T-cell (primary cell): ENCODE data around the gene RBM8A. TPM values are rescaled to one million over a fixed set of nuclear protein-coding genes. Genes with fewer than 3 reads are reported as not detected.
"Not testable (repeated sequence)": the region's sequence is repeated elsewhere in the genome, so short reads cannot be mapped to it uniquely, and the experiment has no call there.

Experiments used
- ATAC-seq, 4 experiments: fragments of 200-7000 bp in 3 of 4; fragments of 150-1000 bp in 1 of 4; cut with Tn5 transposase; replicated peaks in 1 of 4; 1 replicate in 3 of 4; 2 replicates in 1 of 4; pipeline ENCODE4 v1.10.0; 2021; ENCODE audit warnings: moderate library complexity in 3 of 4, mild to moderate bottlenecking in 2 of 4, moderate number of reproducible peaks in 1 of 4
- CTCF ChIA-PET, 2 donors: fragments of 300-600 bp; sonication (Branson Sonifier 250); formaldehyde crosslinking; loops; one replicate each; lab custom pipeline; 2022; ENCODE audit warnings: antibody characterized with exemption in 2 of 2; lab: Charles Lee
- POLR2A ChIA-PET, 2 donors: fragments of 300-600 bp; sonication (Branson Sonifier 250); formaldehyde crosslinking; loops; one replicate each; lab custom pipeline; 2022; ENCODE audit warnings: antibody characterized with exemption in 2 of 2; lab: Charles Lee
- DNase-seq, 35 experiments: peaks; one replicate each; pipeline versions ENCODE4 v3.0.0 to v3.0.0-alpha.2; 2013 to 2023
- H3K27ac ChIP-seq: one replicate; pipeline ENCODE4 v1.5.1; 2013; ENCODE audit warnings: low read length
- H3K27me3 ChIP-seq, 2 experiments: replicated peaks in 1 of 2; 1 replicate in 1 of 2; 2 replicates in 1 of 2; pipeline versions ENCODE4 v1.6.1 to v1.7.0; 2013; ENCODE audit warnings: low read length in 1 of 2, mixed read lengths in 1 of 2; ENCODE audit not compliant: control insufficient read depth in 2 of 2, insufficient read depth in 2 of 2; ENCODE audit errors: extremely low read depth in 1 of 2
- H3K36me3 ChIP-seq, 2 donors: 1 replicate in 1 of 2; 2 replicates in 1 of 2; pipeline versions ENCODE4 v1.6.1 to v1.7.0; 2013; ENCODE audit warnings: low read length in 1 of 2; ENCODE audit not compliant: control insufficient read depth in 2 of 2, insufficient read depth in 1 of 2; ENCODE audit errors: extremely low read depth in 1 of 2
- H3K4me1 ChIP-seq, 2 experiments: 1 replicate in 1 of 2; 2 replicates in 1 of 2; pipeline versions ENCODE4 v1.6.1 to v1.7.0; 2013; ENCODE audit warnings: low read length in 2 of 2, mixed read lengths in 1 of 2; ENCODE audit not compliant: insufficient read depth in 2 of 2, control insufficient read depth in 1 of 2; ENCODE audit errors: extremely low read depth in 1 of 2
- H3K4me3 ChIP-seq, 2 donors: 1 replicate in 1 of 2; 2 replicates in 1 of 2; pipeline versions ENCODE4 v1.5.1 to v1.7.0; 2013; ENCODE audit warnings: mild to moderate bottlenecking in 2 of 2, low read length in 1 of 2, moderate library complexity in 1 of 2; ENCODE audit not compliant: control insufficient read depth in 1 of 2; ENCODE audit errors: extremely low read depth in 1 of 2
- H3K9me3 ChIP-seq: 2 replicates; pipeline ENCODE4 v1.7.0; 2013
- H3K27ac Mint-ChIP-seq, 2 donors: one replicate each; pipeline ENCODE4 v1.8.0; 2020 to 2021; ENCODE audit warnings: mild to moderate bottlenecking in 2 of 2, mixed read lengths in 2 of 2
- H3K27me3 Mint-ChIP-seq, 2 donors: one replicate each; pipeline ENCODE4 v1.8.0; 2021 to 2022; ENCODE audit warnings: mixed read lengths in 2 of 2
- H3K36me3 Mint-ChIP-seq: one replicate; pipeline ENCODE4 v1.8.0; 2021; ENCODE audit warnings: mixed read lengths
- H3K4me1 Mint-ChIP-seq, 3 donors: one replicate each; pipeline ENCODE4 v1.8.0; 2020 to 2022; ENCODE audit warnings: mixed read lengths in 3 of 3, mild to moderate bottlenecking in 1 of 3
- H3K4me3 Mint-ChIP-seq, 3 donors: one replicate each; pipeline ENCODE4 v1.8.0; 2020 to 2022; ENCODE audit warnings: mild to moderate bottlenecking in 3 of 3, mixed read lengths in 3 of 3, moderate library complexity in 3 of 3
- H3K9me3 Mint-ChIP-seq, 3 donors: one replicate each; pipeline ENCODE4 v1.8.0; 2020 to 2022; ENCODE audit warnings: mixed read lengths in 3 of 3
- WGBS: methylation state at CpG from one replicate; pipeline ENCODE4 v1.1.5; 2013; ENCODE audit warnings: missing lambda C conversion rate; ENCODE audit not compliant: insufficient coverage; 5-methylcytosine and 5-hydroxymethylcytosine counted together
- total RNA-seq, 35 experiments: library from RNA in 6 of 35; stranded (reverse) in 6 of 35; fragments of 120-200 nt in 1 of 35; gene quantifications; one replicate each; pipeline versions ENCODE4 v1.2.1 to v1.2.4 and lab custom pipeline; 2013 to 2026

RBM8A gene
- total RNA-seq, 5 donors from 2014 or later (not counting 1 experiment from before 2014, with no cell fraction given): 124 to 153 (median 130) TPM

GRCh38 chr1:145932522-145933009, 5.3 kb upstream of the RBM8A start:
- POLR2A ChIA-PET: not testable (repeated sequence)

GRCh38 chr1:145927916-145928643, 796 bp upstream of the RBM8A start:
- peaks cover 0 to 13% of the 10 kb centered on the region in 2 donors for H3K36me3 ChIP-seq
- Mint-ChIP-seq H3K36me3 (peaks cover 11% of the 10 kb centered on the region), H3K27me3 (no peaks in the 10 kb centered on the region), H3K4me3 (peak overlapping the region; percentile 62 to 74 (median 66)), H3K9me3 (no peaks in the 10 kb centered on the region), H3K27ac (no peak overlapping the region), H3K4me1 (peaks cover 23 to 30% (median 30%) of the 10 kb centered on the region in 3 donors)
- H3K4me1 ChIP-seq: peaks cover 16 to 34% of the 10 kb centered on the region in 2 experiments
- POLR2A ChIA-PET: interaction anchor here (0.5 to 2.3 kb wide), 18 partner anchors 8 to 102 kb away, joined by 3 to 26 read pairs (median 4); partner anchors contain the start of genes ANKRD34A (in 2 of the 2), LIX1L (in 2 of the 2), PEX11B (in 2 of the 2) and POLR3GL (in 2 of the 2)
- H3K9me3 ChIP-seq: no peaks in the 10 kb centered on the region
- CTCF ChIA-PET: interaction anchor here (0.5 to 3.0 kb wide), 18 partner anchors 9 to 1613 kb away, joined by 3 to 34 read pairs (median 4); partner anchors contain the start of genes ANKRD34A (in 2 of the 2), POLR3GL (in 2 of the 2), ANKRD35 (in 1 of the 2) and BCL9 (in 1 of the 2)
- DNase-seq (peak in 1 of 35 experiments; percentile 4), ATAC-seq (no peak)
- no peaks in the 10 kb centered on the region for H3K27me3 ChIP-seq
- H3K27ac ChIP-seq: peak overlapping the region; percentile 95
- WGBS: 25% methylated on average over 6 of the region's 20 CpGs
- peak overlapping the region; percentile 91 to 93 for H3K4me3 ChIP-seq

More at GRCh38 chr1:145932522-145933009, 5.3 kb upstream of the RBM8A start:
- Histone ChIP-seq H3K27ac (peak overlapping the region; percentile 66), H3K36me3 (peaks cover 9 to 23% of the 10 kb centered on the region in 2 donors), H3K4me1 (peaks cover 11 to 28% of the 10 kb centered on the region in 2 experiments)
- not testable (repeated sequence) for H3K9me3 Mint-ChIP-seq, H3K4me3 ChIP-seq, H3K27me3 ChIP-seq, H3K27me3 Mint-ChIP-seq, H3K9me3 ChIP-seq
- Mint-ChIP-seq H3K4me1 (peaks cover 28 to 42% (median 38%) of the 10 kb centered on the region in 3 donors), H3K36me3 (peaks cover 23% of the 10 kb centered on the region), H3K27ac (peak overlapping the region; percentile 92 to 97), H3K4me3 (peak overlapping the region; percentile 41 to 55 (median 53))
- CTCF ChIA-PET: interaction anchor here in 1 of 2 donors (1.8 kb wide), 1 partner anchor 26 kb away, joined by 6 read pairs; the partner anchor contains the start of gene LIX1L
- WGBS: no CpG with 5 or more reads among the region's 9 CpGs
- ATAC-seq (peak in 1 of 4 experiments; percentile 35), DNase-seq (peak in 8 of 35 experiments; percentile 7 to 63 (median 25))

GRCh38 chr1:145926686-145927062, 610 bp downstream of the RBM8A start:
- ChIA-PET POLR2A (interaction anchor here (0.6 to 2.3 kb wide), 7 partner anchors 8 to 126 kb away, joined by 3 to 26 read pairs (median 9); partner anchors contain the start of genes LIX1L (in 2 of the 2), ANKRD34A (in 1 of the 2), PEX11B (in 1 of the 2) and PIAS3 (in 1 of the 2)), CTCF (interaction anchor here (0.5 to 3.0 kb wide), 13 partner anchors 8 to 111 kb away, joined by 3 to 34 read pairs (median 4); partner anchors contain the start of genes ANKRD34A (in 2 of the 2), PEX11B (in 2 of the 2), POLR3GL (in 2 of the 2) and LIX1L (in 1 of the 2))
- peaks cover 11 to 19% (median 16%) of the 10 kb centered on the region in 3 donors for H3K4me1 Mint-ChIP-seq
- H3K9me3 Mint-ChIP-seq: no peaks in the 10 kb centered on the region
- Histone ChIP-seq H3K4me3 (peak overlapping the region; percentile 91 to 93), H3K27ac (peak overlapping the region; percentile 95), H3K4me1 (peaks cover 13 to 21% of the 10 kb centered on the region in 2 experiments), H3K9me3 (no peaks in the 10 kb centered on the region), H3K36me3 (peaks cover 0 to 17% of the 10 kb centered on the region in 2 donors), H3K27me3 (no peaks in the 10 kb centered on the region)
- H3K27ac Mint-ChIP-seq: no peak overlapping the region
- WGBS: 3% methylated on average over 5 of the region's 19 CpGs
- ATAC-seq (peak in 1 of 4 experiments; percentile 4), DNase-seq (peak in 4 of 35 experiments; percentile 1 to 19 (median 6))
- H3K27me3 Mint-ChIP-seq: no peaks in the 10 kb centered on the region
- H3K36me3 Mint-ChIP-seq: peaks cover 16% of the 10 kb centered on the region
- H3K4me3 Mint-ChIP-seq: no peak overlapping the region

- Histone ChIP-seq H3K4me3 (no peak overlapping the region), H3K27me3 (no peaks in the 10 kb centered on the region), H3K27ac (no peak overlapping the region), H3K4me1 (peaks cover 24 to 34% of the 10 kb centered on the region in 2 experiments), H3K9me3 (no peaks in the 10 kb centered on the region), H3K36me3 (peaks cover 0 to 14% of the 10 kb centered on the region in 2 donors)
- Mint-ChIP-seq H3K27me3 (no peaks in the 10 kb centered on the region), H3K4me1 (peaks cover 24 to 36% (median 33%) of the 10 kb centered on the region in 3 donors), H3K9me3 (no peaks in the 10 kb centered on the region), H3K4me3 (no peak overlapping the region), H3K27ac (no peak overlapping the region), H3K36me3 (peaks cover 19% of the 10 kb centered on the region)
- no peak for ATAC-seq
- POLR2A ChIA-PET: interaction anchor here in 1 of 2 donors (0.6 kb wide), 2 partner anchors 29 to 125 kb away, joined by 3 to 5 read pairs; no protein-coding TSS in a partner anchor
- DNase-seq: no peak
- 100% methylated on average over 1 of the region's 2 CpGs for WGBS
- CTCF ChIA-PET: no interaction called here
These were observed 5.0 kb downstream of the RBM8A start for GRCh38 chr1:145922266-145922665.

GRCh38 chr1:145920297-145920696, 7.0 kb downstream of the RBM8A start:
- Histone ChIP-seq H3K4me1 (peaks cover 17 to 29% of the 10 kb centered on the region in 2 experiments), H3K36me3 (peaks cover 0 to 21% of the 10 kb centered on the region in 2 donors)
- peak overlapping the region; percentile 78 to 98 for H3K27ac Mint-ChIP-seq
- H3K27me3 Mint-ChIP-seq, ATAC-seq, CTCF ChIA-PET, H3K9me3 ChIP-seq, H3K4me3 ChIP-seq, H3K27me3 ChIP-seq, H3K9me3 Mint-ChIP-seq, H3K27ac ChIP-seq, DNase-seq: not testable (repeated sequence)
- peak overlapping the region; percentile 82 to 94 (median 91) for H3K4me3 Mint-ChIP-seq
- no CpG with 5 or more reads among the region's 4 CpGs for WGBS
- H3K36me3 Mint-ChIP-seq: peaks cover 24% of the 10 kb centered on the region
- POLR2A ChIA-PET: interaction anchor here in 1 of 2 donors (0.6 kb wide), 1 partner anchor 117 kb away, joined by 7 read pairs; no protein-coding TSS in a partner anchor
- H3K4me1 Mint-ChIP-seq: peaks cover 37 to 49% (median 43%) of the 10 kb centered on the region in 3 donors
